GM12891 (cell line): ENCODE results near the gene FAM193A.

ENCODE experiments used
- POLR2A ChIP-seq: IDR thresholded peaks from 2 replicates; pipeline ENCODE4 v1.6.1; 2011; ENCODE audit warnings: low read depth, low read length, control low read depth
- POLR2AphosphoS5 ChIP-seq: IDR thresholded peaks from 2 replicates; pipeline ENCODE4 v1.6.1; 2011; ENCODE audit warnings: low read depth, low read length, control low read depth
- SPI1 ChIP-seq: IDR thresholded peaks from 2 replicates; pipeline ENCODE4 v1.6.1; 2011; ENCODE audit warnings: low read depth, low read length, control low read depth

GRCh38 chr4:2741626-2742025, 205.2 kb downstream of the FAM193A start:
- TF ChIP-seq POLR2A (no peak), POLR2AphosphoS5 (no peak; the same call in 1 of the 2 replicates), SPI1 (no peak)
